RPMI8226 (cell line): Measurements from ENCODE around the gene CD163L1.

Experiments used
- DNase-seq: peaks from one replicate; pipeline ENCODE4 v3.0.0-alpha.2; 2015

Gene CD163L1

DNA sequence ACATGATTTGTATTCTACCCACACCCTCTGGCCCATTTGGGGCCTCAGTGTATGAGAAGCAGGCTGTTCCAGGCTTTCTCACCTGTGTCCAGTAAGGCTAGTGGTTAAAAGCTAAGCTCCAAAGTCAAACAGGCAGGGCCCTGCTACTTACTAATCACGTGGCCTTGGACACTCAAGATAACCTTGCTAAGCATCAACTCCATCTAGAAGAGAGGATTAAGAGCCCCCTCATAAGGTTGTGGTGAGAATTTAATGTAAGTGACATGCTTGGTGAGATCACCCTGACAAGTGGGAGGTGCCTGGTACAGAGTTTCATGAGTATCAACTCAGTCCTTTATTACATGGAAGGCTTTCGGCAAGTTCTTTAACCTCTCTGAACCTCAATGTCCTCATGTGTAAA, 122.3 kb downstream of the CD163L1 start:
- DNase-seq = no peak

DNA sequence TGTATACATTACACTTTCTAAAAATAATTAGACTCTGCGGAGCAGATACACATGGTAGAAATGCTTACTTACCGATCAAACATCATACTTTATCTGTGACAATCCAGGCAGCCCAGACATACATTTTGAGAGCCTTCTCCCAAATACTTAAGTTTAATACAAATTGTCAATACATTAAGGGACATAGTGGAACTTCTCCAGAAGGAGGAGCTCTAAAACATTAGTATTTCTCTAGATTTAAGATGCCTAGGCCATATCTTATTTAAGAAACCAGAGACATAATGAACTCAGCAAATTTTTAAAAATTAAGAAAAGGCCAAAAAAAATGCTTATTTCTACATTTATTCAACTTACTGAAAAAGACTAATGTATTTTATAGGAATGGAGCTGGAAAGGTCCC, 124.0 kb downstream of the CD163L1 start:
- DNase-seq = no peak

DNA sequence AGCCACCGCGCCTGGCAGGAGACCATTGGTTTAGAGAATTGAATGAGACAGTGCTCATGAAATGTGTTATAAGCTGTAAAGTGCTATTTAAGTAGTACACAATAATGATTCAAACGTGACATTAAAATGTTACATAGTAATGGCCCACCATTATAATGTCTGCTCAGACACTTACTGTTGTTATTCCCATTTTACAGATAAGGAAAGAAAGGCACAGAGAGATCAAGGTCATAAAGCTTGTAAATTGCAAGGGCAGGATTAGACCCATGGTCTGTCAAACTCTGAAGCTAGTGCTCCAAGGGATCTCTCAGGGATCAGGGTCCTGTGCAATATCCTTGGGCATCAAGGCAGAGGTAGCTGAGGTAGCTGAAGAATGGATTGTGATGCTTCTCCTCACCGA, 133.9 kb downstream of the CD163L1 start:
- DNase-seq = no peak
